ENCODE measurements around the gene KCNG1. TPM values are rescaled to one million over a fixed set of nuclear protein-coding genes. Genes with fewer than 3 reads are reported as not detected.

The KCNG1 gene
- total RNA-seq, 2 experiments from 2014 or later = 1.0 to 1.2 TPM

GRCh38 chr20:51044796-51045195 lies 21.9 kb upstream of the KCNG1 start:
- Mint-ChIP-seq H3K27ac (no peak overlapping the region), H3K27me3 (peaks cover 6% of the 10 kb centered on the region), H3K4me3 (no peak overlapping the region), H3K9me3 (no peaks in the 10 kb centered on the region), H3K4me1 (no peaks in the 10 kb centered on the region), H3K36me3 (no peaks in the 10 kb centered on the region)
- DNase-seq = no peak

GRCh38 chr20:51043811-51044210 lies 20.9 kb upstream of the KCNG1 start:
- no peaks in the 10 kb centered on the region for H3K4me1 Mint-ChIP-seq
- H3K9me3 Mint-ChIP-seq = no peaks in the 10 kb centered on the region
- H3K36me3 Mint-ChIP-seq = no peaks in the 10 kb centered on the region
- no peak for DNase-seq
- H3K27me3 Mint-ChIP-seq = no peaks in the 10 kb centered on the region
- no peak overlapping the region for H3K27ac Mint-ChIP-seq
- no peak overlapping the region for H3K4me3 Mint-ChIP-seq

- H3K27me3 Mint-ChIP-seq = no peaks in the 10 kb centered on the region
- H3K4me3 Mint-ChIP-seq = no peak overlapping the region
- no peaks in the 10 kb centered on the region for H3K4me1 Mint-ChIP-seq
- no peaks in the 10 kb centered on the region for H3K36me3 Mint-ChIP-seq
- H3K27ac Mint-ChIP-seq = no peak overlapping the region
- H3K9me3 Mint-ChIP-seq = no peaks in the 10 kb centered on the region
- no peak for DNase-seq
Observed at GRCh38 chr20:51042657-51043247, 19.8 kb upstream of the KCNG1 start.

GRCh38 chr20:51042064-51042463 lies 19.2 kb upstream of the KCNG1 start:
- DNase-seq = no peak
- Mint-ChIP-seq H3K27me3 (no peaks in the 10 kb centered on the region), H3K36me3 (no peaks in the 10 kb centered on the region), H3K4me1 (no peaks in the 10 kb centered on the region), H3K4me3 (no peak overlapping the region), H3K9me3 (no peaks in the 10 kb centered on the region), H3K27ac (no peak overlapping the region)

GRCh38 chr20:51037532-51038115 lies 14.7 kb upstream of the KCNG1 start:
- H3K36me3 Mint-ChIP-seq = no peaks in the 10 kb centered on the region
- no peak for DNase-seq
- H3K4me1 Mint-ChIP-seq = peaks cover 2% of the 10 kb centered on the region
- H3K27ac Mint-ChIP-seq = no peak overlapping the region
- no peaks in the 10 kb centered on the region for H3K9me3 Mint-ChIP-seq
- H3K4me3 Mint-ChIP-seq = no peak overlapping the region
- H3K27me3 Mint-ChIP-seq = peaks cover 12% of the 10 kb centered on the region

- peaks cover 18% of the 10 kb centered on the region for H3K27me3 Mint-ChIP-seq
- no peak for DNase-seq
- peaks cover 2% of the 10 kb centered on the region for H3K4me1 Mint-ChIP-seq
- no peaks in the 10 kb centered on the region for H3K9me3 Mint-ChIP-seq
- no peak overlapping the region for H3K4me3 Mint-ChIP-seq
- no peak overlapping the region for H3K27ac Mint-ChIP-seq
- H3K36me3 Mint-ChIP-seq = no peaks in the 10 kb centered on the region
Observed at GRCh38 chr20:51036827-51037531, 14.1 kb upstream of the KCNG1 start.

GRCh38 chr20:51036226-51036625 lies 13.3 kb upstream of the KCNG1 start:
- H3K4me3 Mint-ChIP-seq = no peak overlapping the region
- DNase-seq = no peak
- no peaks in the 10 kb centered on the region for H3K9me3 Mint-ChIP-seq
- H3K27ac Mint-ChIP-seq = no peak overlapping the region
- H3K4me1 Mint-ChIP-seq = peaks cover 2% of the 10 kb centered on the region
- peaks cover 26% of the 10 kb centered on the region for H3K27me3 Mint-ChIP-seq
- H3K36me3 Mint-ChIP-seq = no peaks in the 10 kb centered on the region

GRCh38 chr20:51034988-51035656 lies 12.2 kb upstream of the KCNG1 start:
- Mint-ChIP-seq H3K27me3 (peaks cover 35% of the 10 kb centered on the region), H3K36me3 (no peaks in the 10 kb centered on the region), H3K4me3 (no peak overlapping the region), H3K27ac (no peak overlapping the region), H3K4me1 (peaks cover 2% of the 10 kb centered on the region), H3K9me3 (no peaks in the 10 kb centered on the region)
- no peak for DNase-seq

- DNase-seq = no peak
- Mint-ChIP-seq H3K36me3 (no peaks in the 10 kb centered on the region), H3K4me3 (no peak overlapping the region), H3K27me3 (peaks cover 41% of the 10 kb centered on the region), H3K4me1 (peaks cover 2% of the 10 kb centered on the region), H3K9me3 (no peaks in the 10 kb centered on the region), H3K27ac (no peak overlapping the region)
Observed at GRCh38 chr20:51034476-51034875, 11.6 kb upstream of the KCNG1 start.

- Mint-ChIP-seq H3K4me1 (no peaks in the 10 kb centered on the region), H3K36me3 (no peaks in the 10 kb centered on the region), H3K4me3 (no peak overlapping the region), H3K9me3 (no peaks in the 10 kb centered on the region), H3K27ac (no peak overlapping the region), H3K27me3 (peaks cover 64% of the 10 kb centered on the region)
- DNase-seq = no peak
Observed at GRCh38 chr20:51029963-51030920, 7.3 kb upstream of the KCNG1 start.

- no peaks in the 10 kb centered on the region for H3K36me3 Mint-ChIP-seq
- no peak for DNase-seq
- no peak overlapping the region for H3K27ac Mint-ChIP-seq
Observed at GRCh38 chr20:51029556-51029955, 6.6 kb upstream of the KCNG1 start.

GRCh38 chr20:51028616-51029212 lies 5.8 kb upstream of the KCNG1 start:
- Mint-ChIP-seq H3K9me3 (no peaks in the 10 kb centered on the region), H3K27ac (no peak overlapping the region)

More at GRCh38 chr20:51029556-51029955, 6.6 kb upstream of the KCNG1 start:
- H3K27me3 Mint-ChIP-seq = peaks cover 70% of the 10 kb centered on the region
- H3K4me3 Mint-ChIP-seq = no peak overlapping the region
- H3K4me1 Mint-ChIP-seq = no peaks in the 10 kb centered on the region
- H3K9me3 Mint-ChIP-seq = no peaks in the 10 kb centered on the region

GRCh38 chr20:51027035-51027795 lies 4.3 kb upstream of the KCNG1 start:
- H3K4me1 Mint-ChIP-seq = peaks cover 6% of the 10 kb centered on the region
- no peak overlapping the region for H3K27ac Mint-ChIP-seq
- no peak overlapping the region for H3K4me3 Mint-ChIP-seq
- H3K9me3 Mint-ChIP-seq = no peaks in the 10 kb centered on the region
- DNase-seq = no peak
- no peaks in the 10 kb centered on the region for H3K36me3 Mint-ChIP-seq
- peaks cover 82% of the 10 kb centered on the region for H3K27me3 Mint-ChIP-seq

More at GRCh38 chr20:51028616-51029212, 5.8 kb upstream of the KCNG1 start:
- H3K4me3 Mint-ChIP-seq = no peak overlapping the region
- no peak for DNase-seq
- H3K4me1 Mint-ChIP-seq = peaks cover under 1% of the 10 kb centered on the region
- no peaks in the 10 kb centered on the region for H3K36me3 Mint-ChIP-seq
- peaks cover 78% of the 10 kb centered on the region for H3K27me3 Mint-ChIP-seq

- Mint-ChIP-seq H3K36me3 (no peaks in the 10 kb centered on the region), H3K27ac (no peak overlapping the region), H3K4me1 (peaks cover 6% of the 10 kb centered on the region), H3K4me3 (no peak overlapping the region), H3K9me3 (no peaks in the 10 kb centered on the region), H3K27me3 (peaks cover 82% of the 10 kb centered on the region)
- no peak for DNase-seq
Observed at GRCh38 chr20:51026269-51026668, 3.4 kb upstream of the KCNG1 start.

Measured in activated naive CD8-positive, alpha-beta T cell treated with anti-CD3 and anti-CD28 coated beads for 36 hours (primary cell).